GM10847 (cell line): ENCODE results near the gene GAS6.

Experiments used
- POLR2A ChIP-seq: IDR thresholded peaks from 2 replicates; pipeline ENCODE4 v1.6.1; 2011; ENCODE audit not compliant: insufficient read length; ENCODE audit errors: extremely low read depth

The GAS6 gene

DNA sequence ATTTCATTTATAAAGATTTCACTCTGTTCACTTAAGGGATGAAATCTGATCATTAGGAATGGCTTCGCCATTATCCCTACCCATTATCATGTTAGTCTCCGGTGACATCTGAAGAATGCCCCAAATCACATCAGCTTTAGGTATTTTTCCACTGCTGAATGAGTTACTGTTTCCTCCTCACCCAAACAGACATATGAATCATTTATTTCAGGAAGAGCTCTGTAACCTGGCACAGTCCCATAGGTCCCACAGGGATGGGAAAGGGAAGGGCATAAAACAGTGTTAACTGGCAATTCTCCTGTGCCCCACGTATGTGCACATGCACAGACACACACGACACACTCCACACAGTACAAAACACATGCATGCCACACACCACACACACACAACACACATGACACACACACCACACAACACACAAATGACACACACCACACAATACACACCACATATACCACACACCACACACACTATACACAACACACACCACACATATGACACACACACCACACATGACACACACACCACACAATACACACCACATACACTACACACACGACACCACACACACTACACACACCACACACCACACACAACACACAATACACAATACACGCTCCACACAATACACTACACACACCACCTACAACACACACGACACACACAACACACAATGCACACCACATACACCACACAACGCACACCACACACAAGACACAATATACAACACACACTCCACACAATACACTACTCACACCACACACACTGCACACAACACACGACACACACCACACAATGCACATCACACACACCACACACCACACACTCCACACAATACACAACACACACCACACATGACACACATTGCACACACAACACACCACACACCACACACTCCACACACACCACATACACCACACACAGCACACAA is 89.4 kb downstream of the GAS6 start:
- TF ChIP-seq POLR2A: no peak

DNA sequence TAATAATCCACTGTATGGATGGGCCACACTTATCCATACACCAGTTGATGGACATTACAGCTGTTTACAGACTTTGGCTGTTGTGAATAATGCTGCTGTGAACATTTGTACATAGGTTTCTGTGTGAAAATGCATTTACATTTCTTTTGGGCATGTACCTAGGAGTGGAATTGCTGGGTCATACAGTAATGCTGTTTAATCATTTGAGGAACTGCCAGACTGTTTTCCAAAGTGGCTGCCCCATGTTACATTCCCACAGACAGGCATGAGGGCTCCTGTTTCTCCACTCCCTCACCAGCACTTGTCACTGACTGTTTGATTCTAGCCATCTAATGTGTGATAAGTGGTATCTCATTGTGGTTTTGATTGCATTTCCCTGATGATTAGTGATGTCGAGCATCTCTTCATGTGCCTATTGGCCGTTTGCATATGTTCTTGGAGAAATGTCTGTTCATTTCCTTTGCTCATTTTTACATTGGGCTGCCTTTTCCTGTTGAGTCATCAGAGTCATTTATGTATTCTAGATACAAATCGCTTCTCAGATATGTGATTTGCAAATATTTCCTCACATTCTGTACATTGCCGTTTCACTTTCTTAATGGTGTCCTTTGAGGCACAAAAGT is 92.1 kb downstream of the GAS6 start:
- no peak for TF ChIP-seq POLR2A

DNA sequence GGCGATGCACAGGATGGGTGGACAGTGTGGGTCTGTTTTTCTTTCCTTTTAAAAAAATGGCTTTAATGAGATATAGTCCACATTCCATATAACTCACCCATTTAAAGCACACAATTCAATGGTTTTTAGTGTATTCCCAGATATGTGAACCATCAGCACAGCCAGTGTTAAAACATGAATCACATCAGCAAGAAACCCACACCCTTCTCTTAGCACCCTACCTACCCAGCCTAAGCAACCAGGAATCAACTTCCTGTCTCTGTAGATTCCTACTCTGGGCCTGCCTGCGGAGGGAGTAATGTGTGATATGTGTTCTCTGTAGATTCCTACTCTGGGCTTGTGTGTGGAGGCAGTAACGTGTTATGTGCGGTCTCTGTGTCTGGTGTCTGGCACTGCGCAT is 92.9 kb downstream of the GAS6 start:
- TF ChIP-seq POLR2A: no peak
